Breast epithelium (tissue), 3 donors: Measurements from ENCODE around the gene DTX2.
"Not testable (repeated sequence)": the region's sequence is repeated elsewhere in the genome, so short reads cannot be mapped to it uniquely, and the experiment has no call there.

ENCODE experiments used
- CTCF ChIP-seq, 3 donors: fragments of 450-650 bp; IDR thresholded peaks; one replicate each; pipeline ENCODE4 v1.5.1; 2016 to 2017; ENCODE audit warnings: antibody characterized with exemption in 3 of 3, mild to moderate bottlenecking in 3 of 3, moderate library complexity in 3 of 3
- POLR2A ChIP-seq: fragments of 450-650 bp; IDR thresholded peaks from one replicate; pipeline ENCODE4 v1.6.1; 2016; ENCODE audit warnings: antibody characterized with exemption, mild to moderate bottlenecking, moderate library complexity
- POLR2AphosphoS5 ChIP-seq, 3 donors: sonication (generic); formaldehyde crosslinking; IDR thresholded peaks; one replicate each; pipeline ENCODE4 v1.6.1; 2017; ENCODE audit warnings: antibody characterized with exemption in 3 of 3

DNA sequence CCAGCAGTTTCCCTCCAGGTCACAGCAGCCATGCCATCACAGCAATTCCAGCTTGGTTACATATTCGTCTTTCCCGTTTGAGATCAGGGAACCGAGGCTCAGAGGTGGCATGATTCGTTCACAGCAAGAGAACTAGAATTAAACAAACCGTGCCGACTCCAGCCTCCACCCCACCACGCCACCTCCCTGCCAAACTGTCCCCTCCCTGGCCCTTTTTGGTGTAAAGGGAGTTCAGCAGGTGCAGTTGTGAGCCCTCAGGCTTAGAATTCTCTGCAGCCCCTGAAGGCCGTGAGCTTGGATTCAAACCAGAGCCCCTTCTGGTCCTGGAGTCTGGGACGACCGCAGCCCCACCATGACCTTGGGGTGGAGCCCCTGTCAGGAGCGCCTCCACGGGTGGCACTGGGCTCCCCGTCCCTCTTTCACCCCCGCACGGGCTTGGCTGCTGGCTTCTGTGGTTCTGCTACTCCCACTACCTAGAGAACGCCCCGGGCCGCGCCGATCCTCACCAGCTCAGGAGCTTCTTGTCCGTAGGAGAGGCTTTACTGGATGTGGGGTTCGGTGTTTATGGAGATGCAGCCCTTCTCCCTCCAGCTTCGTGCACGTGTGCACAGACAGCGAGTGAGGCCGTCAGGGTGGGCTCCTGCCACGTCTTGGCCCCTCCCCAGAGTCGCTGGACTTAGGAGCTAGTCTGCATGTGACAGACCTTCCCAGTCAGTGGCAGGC, 37.9 kb downstream of the DTX2 start:
- not testable (repeated sequence) for TF ChIP-seq POLR2AphosphoS5 (IDR thresholded peaks at IDR 0.05); CTCF (IDR thresholded peaks at IDR 0.05); POLR2A
